GM12878 (cell line): ENCODE measurements around the gene HSPB1. TPM values are rescaled to one million over a fixed set of nuclear protein-coding genes. Genes with fewer than 3 reads are reported as not detected.

Experiments
- ATF7 ChIP-seq: fragments of 450-650 bp; IDR thresholded peaks from 2 replicates; pipeline ENCODE4 v1.6.1; 2016; ENCODE audit warnings: low read depth, mild to moderate bottlenecking
- FOXK2 ChIP-seq: fragments of 450-650 bp; IDR thresholded peaks from 2 replicates; pipeline ENCODE4 v1.6.1; 2017; ENCODE audit warnings: mild to moderate bottlenecking, moderate library complexity
- MXI1 ChIP-seq: fragments of 150-350 bp; IDR thresholded peaks from 2 replicates; pipeline ENCODE4 v1.6.1; 2011; ENCODE audit warnings: low read depth, mild to moderate bottlenecking, inconsistent platforms, low read length, improper control_type of control experiment
- MYC ChIP-seq: IDR thresholded peaks from 2 replicates; pipeline ENCODE4 v1.6.1; 2011; ENCODE audit warnings: mild to moderate bottlenecking, low read length, moderate library complexity, inconsistent platforms; ENCODE audit not compliant: insufficient read depth, insufficient replicate concordance, insufficient read length, severe bottlenecking
- POU2F2 ChIP-seq: IDR thresholded peaks from 3 replicates; pipeline ENCODE4 v1.6.1; 2011; ENCODE audit warnings: low read depth, mild to moderate bottlenecking, low read length, borderline replicate concordance
- RAD21 ChIP-seq: IDR thresholded peaks from 2 replicates; pipeline ENCODE4 v1.6.1; 2011; ENCODE audit warnings: mild to moderate bottlenecking, low read depth, low read length, moderate library complexity; ENCODE audit not compliant: insufficient read depth
- RB1 ChIP-seq: fragments of 450-650 bp; formaldehyde crosslinking; IDR thresholded peaks from 2 replicates; pipeline ENCODE4 v1.6.1; 2017; ENCODE audit warnings: mild to moderate bottlenecking, borderline replicate concordance
- RUNX3 ChIP-seq: IDR thresholded peaks from 2 replicates; pipeline ENCODE4 v1.6.1; 2012; ENCODE audit warnings: low read length, inconsistent platforms
- SMC3 ChIP-seq: IDR thresholded peaks from 2 replicates; pipeline ENCODE4 v1.6.1; 2011; ENCODE audit warnings: low read length, improper control_type of control experiment, borderline replicate concordance
- STAT3 ChIP-seq: IDR thresholded peaks from 2 replicates; pipeline ENCODE4 v1.6.1; 2011; ENCODE audit warnings: low read depth, low read length, improper control_type of control experiment
- ZNF207 ChIP-seq: fragments of 450-650 bp; IDR thresholded peaks from 2 replicates; pipeline ENCODE4 v1.6.1; 2014; ENCODE audit warnings: antibody characterized with exemption, mild to moderate bottlenecking, borderline replicate concordance
- polyA plus RNA-seq, 11 experiments: library from polyadenylated mRNA; depleted of rRNA in 4 of 11; unstranded in 6 of 11; stranded (reverse) in 5 of 11; fragments of >200 nt; fragmentation: Nextera tagmentation in 4 of 11; fragmentation: Illumina TruSeq in 1 of 11; extraction: Ambion mirVana in 4 of 11; extraction: Trizol in 1 of 11; gene quantifications; 1 replicate in 1 of 11; 2 replicates in 10 of 11; pipeline versions ENCODE4 v1.2.1 to v1.2.3, GENCODE V29; 2011 to 2016; ENCODE audit warnings: inconsistent platforms in 2 of 11, missing spikeins in 2 of 11, low read depth in 1 of 11
- total RNA-seq, 4 experiments: library from RNA; depleted of rRNA in 3 of 4; stranded (reverse); fragments of >200 nt in 3 of 4; fragmentation: Illumina TruSeq in 1 of 4; extraction: Trizol in 1 of 4; gene quantifications; 2 replicates each; pipeline versions ENCODE4 v1.2.1 to v1.2.3, GENCODE V29; 2013 to 2021
- TF ChIP-seq, protein P1 (sequence below): fragments of 450-650 bp; IDR thresholded peaks from 2 replicates; pipeline ENCODE4 v1.6.1; 2017; ENCODE audit warnings: mild to moderate bottlenecking, low read depth, inconsistent platforms; ENCODE audit not compliant: poor library complexity, severe bottlenecking
- TF ChIP-seq, protein P2 (sequence below): fragments of 450-650 bp; IDR thresholded peaks from 2 replicates; pipeline ENCODE4 v1.6.1; 2017; ENCODE audit warnings: mild to moderate bottlenecking, moderate library complexity
- TF ChIP-seq, protein P3 (sequence below): fragments of 450-650 bp; IDR thresholded peaks from 2 replicates; pipeline ENCODE4 v1.6.1; 2017; ENCODE audit warnings: mild to moderate bottlenecking, moderate library complexity
- TF ChIP-seq, protein P4 (sequence below): IDR thresholded peaks from 2 replicates; pipeline ENCODE4 v1.6.1; 2012; ENCODE audit warnings: mild to moderate bottlenecking, low read depth, low read length

Gene HSPB1
- total and polyA plus RNA-seq, 10 of the 15 experiments (the other 5 are each of a cell fraction or from before 2014, with no cell fraction given), result 13.7 to 297 (median 62.0) TPM

DNA sequence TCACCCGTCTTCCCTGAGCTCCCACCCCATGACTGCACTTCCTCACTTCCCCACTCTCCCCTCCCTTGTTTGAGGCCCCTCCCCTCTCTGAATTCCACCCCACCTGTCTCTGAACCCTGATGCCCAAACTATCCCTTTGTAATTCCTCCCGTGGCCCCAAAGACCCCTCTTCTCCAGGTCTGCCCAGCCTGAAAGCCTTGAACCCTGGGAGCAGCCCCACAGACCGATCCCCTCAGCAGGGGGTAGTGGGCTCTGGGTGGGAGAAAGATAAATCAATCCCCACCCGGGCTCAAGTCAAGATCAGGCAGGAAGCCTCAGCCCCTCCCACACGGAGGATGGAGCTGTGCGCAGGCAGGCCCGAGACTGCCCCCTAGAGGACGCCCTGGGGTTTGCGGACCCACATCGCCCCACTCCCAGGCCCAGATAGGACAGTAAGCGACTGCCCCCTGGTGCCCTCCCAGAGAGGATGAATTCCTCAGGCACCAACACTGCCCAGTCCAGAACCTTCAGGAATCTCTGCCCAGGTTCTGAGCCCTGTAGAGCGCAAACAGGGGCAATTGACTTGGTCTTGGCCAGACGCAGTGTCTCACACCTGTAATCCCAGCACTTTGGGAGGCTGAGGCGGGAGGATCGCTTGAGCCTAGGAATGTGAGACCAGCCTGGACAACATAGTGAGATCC lies 11.7 kb downstream of the HSPB1 start (continued):
- TF ChIP-seq, protein P1, sequence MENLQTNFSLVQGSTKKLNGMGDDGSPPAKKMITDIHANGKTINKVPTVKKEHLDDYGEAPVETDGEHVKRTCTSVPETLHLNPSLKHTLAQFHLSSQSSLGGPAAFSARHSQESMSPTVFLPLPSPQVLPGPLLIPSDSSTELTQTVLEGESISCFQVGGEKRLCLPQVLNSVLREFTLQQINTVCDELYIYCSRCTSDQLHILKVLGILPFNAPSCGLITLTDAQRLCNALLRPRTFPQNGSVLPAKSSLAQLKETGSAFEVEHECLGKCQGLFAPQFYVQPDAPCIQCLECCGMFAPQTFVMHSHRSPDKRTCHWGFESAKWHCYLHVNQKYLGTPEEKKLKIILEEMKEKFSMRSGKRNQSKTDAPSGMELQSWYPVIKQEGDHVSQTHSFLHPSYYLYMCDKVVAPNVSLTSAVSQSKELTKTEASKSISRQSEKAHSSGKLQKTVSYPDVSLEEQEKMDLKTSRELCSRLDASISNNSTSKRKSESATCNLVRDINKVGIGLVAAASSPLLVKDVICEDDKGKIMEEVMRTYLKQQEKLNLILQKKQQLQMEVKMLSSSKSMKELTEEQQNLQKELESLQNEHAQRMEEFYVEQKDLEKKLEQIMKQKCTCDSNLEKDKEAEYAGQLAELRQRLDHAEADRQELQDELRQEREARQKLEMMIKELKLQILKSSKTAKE, result peak; percentile 64
- TF ChIP-seq ZNF207, result peak; percentile 92
- TF ChIP-seq ATF7, result 0 out of 2 replicates have a peak, but pooled peaks have one; percentile 20
- TF ChIP-seq, protein P2, sequence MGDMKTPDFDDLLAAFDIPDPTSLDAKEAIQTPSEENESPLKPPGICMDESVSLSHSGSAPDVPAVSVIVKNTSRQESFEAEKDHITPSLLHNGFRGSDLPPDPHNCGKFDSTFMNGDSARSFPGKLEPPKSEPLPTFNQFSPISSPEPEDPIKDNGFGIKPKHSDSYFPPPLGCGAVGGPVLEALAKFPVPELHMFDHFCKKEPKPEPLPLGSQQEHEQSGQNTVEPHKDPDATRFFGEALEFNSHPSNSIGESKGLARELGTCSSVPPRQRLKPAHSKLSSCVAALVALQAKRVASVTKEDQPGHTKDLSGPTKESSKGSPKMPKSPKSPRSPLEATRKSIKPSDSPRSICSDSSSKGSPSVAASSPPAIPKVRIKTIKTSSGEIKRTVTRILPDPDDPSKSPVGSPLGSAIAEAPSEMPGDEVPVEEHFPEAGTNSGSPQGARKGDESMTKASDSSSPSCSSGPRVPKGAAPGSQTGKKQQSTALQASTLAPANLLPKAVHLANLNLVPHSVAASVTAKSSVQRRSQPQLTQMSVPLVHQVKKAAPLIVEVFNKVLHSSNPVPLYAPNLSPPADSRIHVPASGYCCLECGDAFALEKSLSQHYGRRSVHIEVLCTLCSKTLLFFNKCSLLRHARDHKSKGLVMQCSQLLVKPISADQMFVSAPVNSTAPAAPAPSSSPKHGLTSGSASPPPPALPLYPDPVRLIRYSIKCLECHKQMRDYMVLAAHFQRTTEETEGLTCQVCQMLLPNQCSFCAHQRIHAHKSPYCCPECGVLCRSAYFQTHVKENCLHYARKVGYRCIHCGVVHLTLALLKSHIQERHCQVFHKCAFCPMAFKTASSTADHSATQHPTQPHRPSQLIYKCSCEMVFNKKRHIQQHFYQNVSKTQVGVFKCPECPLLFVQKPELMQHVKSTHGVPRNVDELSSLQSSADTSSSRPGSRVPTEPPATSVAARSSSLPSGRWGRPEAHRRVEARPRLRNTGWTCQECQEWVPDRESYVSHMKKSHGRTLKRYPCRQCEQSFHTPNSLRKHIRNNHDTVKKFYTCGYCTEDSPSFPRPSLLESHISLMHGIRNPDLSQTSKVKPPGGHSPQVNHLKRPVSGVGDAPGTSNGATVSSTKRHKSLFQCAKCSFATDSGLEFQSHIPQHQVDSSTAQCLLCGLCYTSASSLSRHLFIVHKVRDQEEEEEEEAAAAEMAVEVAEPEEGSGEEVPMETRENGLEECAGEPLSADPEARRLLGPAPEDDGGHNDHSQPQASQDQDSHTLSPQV, result peak; percentile 95; the same call in 1 of the 2 replicates
- no peak for TF ChIP-seq FOXK2
- TF ChIP-seq, protein P3, sequence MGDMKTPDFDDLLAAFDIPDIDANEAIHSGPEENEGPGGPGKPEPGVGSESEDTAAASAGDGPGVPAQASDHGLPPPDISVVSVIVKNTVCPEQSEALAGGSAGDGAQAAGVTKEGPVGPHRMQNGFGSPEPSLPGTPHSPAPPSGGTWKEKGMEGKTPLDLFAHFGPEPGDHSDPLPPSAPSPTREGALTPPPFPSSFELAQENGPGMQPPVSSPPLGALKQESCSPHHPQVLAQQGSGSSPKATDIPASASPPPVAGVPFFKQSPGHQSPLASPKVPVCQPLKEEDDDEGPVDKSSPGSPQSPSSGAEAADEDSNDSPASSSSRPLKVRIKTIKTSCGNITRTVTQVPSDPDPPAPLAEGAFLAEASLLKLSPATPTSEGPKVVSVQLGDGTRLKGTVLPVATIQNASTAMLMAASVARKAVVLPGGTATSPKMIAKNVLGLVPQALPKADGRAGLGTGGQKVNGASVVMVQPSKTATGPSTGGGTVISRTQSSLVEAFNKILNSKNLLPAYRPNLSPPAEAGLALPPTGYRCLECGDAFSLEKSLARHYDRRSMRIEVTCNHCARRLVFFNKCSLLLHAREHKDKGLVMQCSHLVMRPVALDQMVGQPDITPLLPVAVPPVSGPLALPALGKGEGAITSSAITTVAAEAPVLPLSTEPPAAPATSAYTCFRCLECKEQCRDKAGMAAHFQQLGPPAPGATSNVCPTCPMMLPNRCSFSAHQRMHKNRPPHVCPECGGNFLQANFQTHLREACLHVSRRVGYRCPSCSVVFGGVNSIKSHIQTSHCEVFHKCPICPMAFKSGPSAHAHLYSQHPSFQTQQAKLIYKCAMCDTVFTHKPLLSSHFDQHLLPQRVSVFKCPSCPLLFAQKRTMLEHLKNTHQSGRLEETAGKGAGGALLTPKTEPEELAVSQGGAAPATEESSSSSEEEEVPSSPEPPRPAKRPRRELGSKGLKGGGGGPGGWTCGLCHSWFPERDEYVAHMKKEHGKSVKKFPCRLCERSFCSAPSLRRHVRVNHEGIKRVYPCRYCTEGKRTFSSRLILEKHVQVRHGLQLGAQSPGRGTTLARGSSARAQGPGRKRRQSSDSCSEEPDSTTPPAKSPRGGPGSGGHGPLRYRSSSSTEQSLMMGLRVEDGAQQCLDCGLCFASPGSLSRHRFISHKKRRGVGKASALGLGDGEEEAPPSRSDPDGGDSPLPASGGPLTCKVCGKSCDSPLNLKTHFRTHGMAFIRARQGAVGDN, result no peak
- TF ChIP-seq MYC, result no peak
- TF ChIP-seq RB1, result peak; percentile 77; the same call in 1 of the 2 replicates
- peak; percentile 73 for TF ChIP-seq RUNX3
- TF ChIP-seq, protein P4, sequence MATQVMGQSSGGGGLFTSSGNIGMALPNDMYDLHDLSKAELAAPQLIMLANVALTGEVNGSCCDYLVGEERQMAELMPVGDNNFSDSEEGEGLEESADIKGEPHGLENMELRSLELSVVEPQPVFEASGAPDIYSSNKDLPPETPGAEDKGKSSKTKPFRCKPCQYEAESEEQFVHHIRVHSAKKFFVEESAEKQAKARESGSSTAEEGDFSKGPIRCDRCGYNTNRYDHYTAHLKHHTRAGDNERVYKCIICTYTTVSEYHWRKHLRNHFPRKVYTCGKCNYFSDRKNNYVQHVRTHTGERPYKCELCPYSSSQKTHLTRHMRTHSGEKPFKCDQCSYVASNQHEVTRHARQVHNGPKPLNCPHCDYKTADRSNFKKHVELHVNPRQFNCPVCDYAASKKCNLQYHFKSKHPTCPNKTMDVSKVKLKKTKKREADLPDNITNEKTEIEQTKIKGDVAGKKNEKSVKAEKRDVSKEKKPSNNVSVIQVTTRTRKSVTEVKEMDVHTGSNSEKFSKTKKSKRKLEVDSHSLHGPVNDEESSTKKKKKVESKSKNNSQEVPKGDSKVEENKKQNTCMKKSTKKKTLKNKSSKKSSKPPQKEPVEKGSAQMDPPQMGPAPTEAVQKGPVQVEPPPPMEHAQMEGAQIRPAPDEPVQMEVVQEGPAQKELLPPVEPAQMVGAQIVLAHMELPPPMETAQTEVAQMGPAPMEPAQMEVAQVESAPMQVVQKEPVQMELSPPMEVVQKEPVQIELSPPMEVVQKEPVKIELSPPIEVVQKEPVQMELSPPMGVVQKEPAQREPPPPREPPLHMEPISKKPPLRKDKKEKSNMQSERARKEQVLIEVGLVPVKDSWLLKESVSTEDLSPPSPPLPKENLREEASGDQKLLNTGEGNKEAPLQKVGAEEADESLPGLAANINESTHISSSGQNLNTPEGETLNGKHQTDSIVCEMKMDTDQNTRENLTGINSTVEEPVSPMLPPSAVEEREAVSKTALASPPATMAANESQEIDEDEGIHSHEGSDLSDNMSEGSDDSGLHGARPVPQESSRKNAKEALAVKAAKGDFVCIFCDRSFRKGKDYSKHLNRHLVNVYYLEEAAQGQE, result no peak
- TF ChIP-seq RAD21, result peak; percentile 99
- TF ChIP-seq SMC3, result peak; percentile 100
- no peak for TF ChIP-seq STAT3
- peak; percentile 66; the same call in 1 of the 2 replicates for TF ChIP-seq MXI1
- TF ChIP-seq POU2F2, result peak; percentile 84; the same call in 2 of the 3 replicates
